H9 (cell line): ENCODE results near the gene C13orf46. TPM values are rescaled to one million over a fixed set of nuclear protein-coding genes. Genes with fewer than 3 reads are reported as not detected.

Source experiments
- DNase-seq: peaks from one replicate; pipeline ENCODE4 v3.0.0-alpha.2; 2017
- H2AFZ ChIP-seq: one replicate; pipeline ENCODE4 v1.6.1; 2013; ENCODE audit warnings: mild to moderate bottlenecking, low read length, control low read depth, moderate library complexity
- H2AK5ac ChIP-seq: 2 replicates; pipeline ENCODE4 v1.6.1; 2013; ENCODE audit warnings: low read length, control low read depth, mixed read lengths; ENCODE audit not compliant: insufficient read length
- H2BK120ac ChIP-seq: one replicate; pipeline ENCODE4 v1.6.1; 2013; ENCODE audit warnings: low read depth, mild to moderate bottlenecking, low read length, control low read depth, inconsistent platforms; ENCODE audit not compliant: poor library complexity, severe bottlenecking
- H2BK12ac ChIP-seq: 2 replicates; pipeline ENCODE4 v1.6.1; 2013; ENCODE audit warnings: low read length, control low read depth, mixed read lengths, low read depth; ENCODE audit not compliant: insufficient read length
- H2BK15ac ChIP-seq: 2 replicates; pipeline ENCODE4 v1.6.1; 2013; ENCODE audit warnings: low read depth, low read length, control low read depth
- H2BK20ac ChIP-seq: one replicate; pipeline ENCODE4 v1.6.1; 2013; ENCODE audit warnings: low read depth, mild to moderate bottlenecking, low read length, control low read depth, inconsistent platforms; ENCODE audit not compliant: poor library complexity, severe bottlenecking
- H2BK5ac ChIP-seq: 2 replicates; pipeline ENCODE4 v1.6.1; 2013; ENCODE audit warnings: low read length, control low read depth, mixed read lengths; ENCODE audit not compliant: insufficient read length
- H3K14ac ChIP-seq: 2 replicates; pipeline ENCODE4 v1.6.1; 2013; ENCODE audit warnings: low read length, control low read depth; ENCODE audit not compliant: insufficient read depth
- H3K18ac ChIP-seq: 2 replicates; pipeline ENCODE4 v1.6.1; 2013; ENCODE audit warnings: low read depth, mild to moderate bottlenecking, mixed read lengths, low read length, control low read depth; ENCODE audit not compliant: insufficient read length
- H3K23ac ChIP-seq: 2 replicates; pipeline ENCODE4 v1.6.1; 2013; ENCODE audit warnings: low read length, control low read depth, mixed read lengths, low read depth; ENCODE audit not compliant: insufficient read length
- H3K23me2 ChIP-seq: 2 replicates; pipeline ENCODE4 v1.6.1; 2013; ENCODE audit warnings: low read depth, mild to moderate bottlenecking, mixed read lengths, low read length, control low read depth; ENCODE audit not compliant: insufficient read length, poor library complexity, severe bottlenecking
- H3K27ac ChIP-seq: 2 replicates; pipeline ENCODE4 v1.5.1; 2013; ENCODE audit warnings: low read length, control low read depth, mixed read lengths, low read depth; ENCODE audit not compliant: insufficient read length
- H3K27me3 ChIP-seq: 2 replicates; pipeline ENCODE4 v1.6.1; 2013; ENCODE audit warnings: low read length, control low read depth, inconsistent platforms; ENCODE audit not compliant: insufficient read depth
- H3K4ac ChIP-seq: 2 replicates; pipeline ENCODE4 v1.6.1; 2013; ENCODE audit warnings: low read depth, mild to moderate bottlenecking, control low read depth, inconsistent platforms, low read length, moderate library complexity
- H3K4me1 ChIP-seq: 2 replicates; pipeline ENCODE4 v1.6.1; 2013; ENCODE audit warnings: low read length, control low read depth, inconsistent platforms; ENCODE audit not compliant: insufficient read depth
- H3K4me2 ChIP-seq: 2 replicates; pipeline ENCODE4 v1.6.1; 2013; ENCODE audit warnings: low read length, control low read depth, mixed read lengths; ENCODE audit not compliant: insufficient read length, insufficient read depth
- H3K56ac ChIP-seq: 2 replicates; pipeline ENCODE4 v1.6.1; 2013; ENCODE audit warnings: low read depth, mild to moderate bottlenecking, mixed read lengths, low read length, control low read depth; ENCODE audit not compliant: insufficient read length
- H3K79me1 ChIP-seq: 2 replicates; pipeline ENCODE4 v1.6.1; 2013; ENCODE audit warnings: low read depth, mild to moderate bottlenecking, moderate library complexity, low read length, control low read depth, inconsistent platforms; ENCODE audit not compliant: insufficient read depth, poor library complexity, severe bottlenecking
- H3K79me2 ChIP-seq: 2 replicates; pipeline ENCODE4 v1.6.1; 2013; ENCODE audit warnings: low read length, control low read depth, inconsistent platforms; ENCODE audit not compliant: insufficient read depth
- H3K9ac ChIP-seq: 2 replicates; pipeline ENCODE4 v1.6.1; 2013; ENCODE audit warnings: low read length, control low read depth, mixed read lengths; ENCODE audit not compliant: insufficient read length; ENCODE audit errors: extremely low read depth
- H3K9me3 ChIP-seq: one replicate; pipeline ENCODE4 v1.6.1; 2013; ENCODE audit warnings: low read depth, low read length, inconsistent platforms; ENCODE audit not compliant: control insufficient read depth
- H3T11ph ChIP-seq: one replicate; pipeline ENCODE4 v1.6.1; 2013; ENCODE audit warnings: mild to moderate bottlenecking, low read length, control low read depth, inconsistent platforms
- H4K20me1 ChIP-seq: one replicate; pipeline ENCODE4 v1.6.1; 2013; ENCODE audit not compliant: control insufficient read depth, insufficient read length, insufficient read depth
- H4K5ac ChIP-seq: 2 replicates; pipeline ENCODE4 v1.6.1; 2013; ENCODE audit warnings: low read depth, mild to moderate bottlenecking, mixed read lengths, low read length, control low read depth; ENCODE audit not compliant: insufficient read length
- H4K8ac ChIP-seq: replicated peaks from 2 replicates; pipeline ENCODE4 v1.6.1; 2013; ENCODE audit warnings: low read length, control low read depth, mixed read lengths, low read depth; ENCODE audit not compliant: insufficient read length
- H4K91ac ChIP-seq: 2 replicates; pipeline ENCODE4 v1.6.1; 2013; ENCODE audit warnings: low read depth, mild to moderate bottlenecking, moderate library complexity, mixed read lengths, low read length, control low read depth; ENCODE audit not compliant: insufficient read length
- H3K27ac Mint-ChIP-seq, 3 experiments: 2 replicates in 2 of 3; 3 replicates in 1 of 3; pipeline ENCODE4 v1.8.0; 2020 to 2021; ENCODE audit warnings: mixed read lengths in 3 of 3, mild to moderate bottlenecking in 1 of 3, moderate library complexity in 1 of 3
- H3K27me3 Mint-ChIP-seq: 2 replicates; pipeline ENCODE4 v1.8.0; 2021; ENCODE audit warnings: low read depth, mild to moderate bottlenecking, moderate library complexity, mixed read lengths
- H3K36me3 Mint-ChIP-seq, 3 experiments: 2 replicates in 2 of 3; 3 replicates in 1 of 3; pipeline ENCODE4 v1.8.0; 2020 to 2021; ENCODE audit warnings: low read depth in 3 of 3, mixed read lengths in 3 of 3; ENCODE audit not compliant: insufficient read depth in 1 of 3
- H3K4me1 Mint-ChIP-seq, 2 experiments: 2 replicates each; pipeline ENCODE4 v1.8.0; 2020; ENCODE audit warnings: mixed read lengths in 2 of 2
- H3K4me3 Mint-ChIP-seq, 2 experiments: 2 replicates in 1 of 2; 3 replicates in 1 of 2; pipeline ENCODE4 v1.8.0; 2020 to 2021; ENCODE audit warnings: mild to moderate bottlenecking in 2 of 2, mixed read lengths in 2 of 2, moderate library complexity in 1 of 2
- H3K9me3 Mint-ChIP-seq, 2 experiments: 2 replicates in 1 of 2; 3 replicates in 1 of 2; pipeline ENCODE4 v1.8.0; 2020; ENCODE audit warnings: mild to moderate bottlenecking in 2 of 2, mixed read lengths in 2 of 2, moderate library complexity in 1 of 2
- WGBS: extraction: QIAGEN DNeasy Blood & Tissue Kit; methylation state at CpG from one replicate; pipeline ENCODE4 v1.1.7; 2013; ENCODE audit warnings: missing lambda C conversion rate, low lambda C conversion rate, mixed read lengths; ENCODE audit not compliant: insufficient read length; ENCODE audit errors: extremely low coverage; 5-methylcytosine and 5-hydroxymethylcytosine counted together
- total RNA-seq: library from RNA; stranded (reverse); gene quantifications from 2 replicates; pipeline ENCODE4 v1.2.1, GENCODE V29; 2021
- TF ChIP-seq, protein P1 (sequence below): fragments of 200-600 bp; sonication (generic); conservative IDR thresholded peaks from 3 replicates; pipeline ENCODE4 v1.8.0; 2021; ENCODE audit warnings: antibody characterized with exemption, mild to moderate bottlenecking

C13orf46 gene
- total RNA-seq, 1 experiment from 2014 or later: 0.55 TPM

DNA sequence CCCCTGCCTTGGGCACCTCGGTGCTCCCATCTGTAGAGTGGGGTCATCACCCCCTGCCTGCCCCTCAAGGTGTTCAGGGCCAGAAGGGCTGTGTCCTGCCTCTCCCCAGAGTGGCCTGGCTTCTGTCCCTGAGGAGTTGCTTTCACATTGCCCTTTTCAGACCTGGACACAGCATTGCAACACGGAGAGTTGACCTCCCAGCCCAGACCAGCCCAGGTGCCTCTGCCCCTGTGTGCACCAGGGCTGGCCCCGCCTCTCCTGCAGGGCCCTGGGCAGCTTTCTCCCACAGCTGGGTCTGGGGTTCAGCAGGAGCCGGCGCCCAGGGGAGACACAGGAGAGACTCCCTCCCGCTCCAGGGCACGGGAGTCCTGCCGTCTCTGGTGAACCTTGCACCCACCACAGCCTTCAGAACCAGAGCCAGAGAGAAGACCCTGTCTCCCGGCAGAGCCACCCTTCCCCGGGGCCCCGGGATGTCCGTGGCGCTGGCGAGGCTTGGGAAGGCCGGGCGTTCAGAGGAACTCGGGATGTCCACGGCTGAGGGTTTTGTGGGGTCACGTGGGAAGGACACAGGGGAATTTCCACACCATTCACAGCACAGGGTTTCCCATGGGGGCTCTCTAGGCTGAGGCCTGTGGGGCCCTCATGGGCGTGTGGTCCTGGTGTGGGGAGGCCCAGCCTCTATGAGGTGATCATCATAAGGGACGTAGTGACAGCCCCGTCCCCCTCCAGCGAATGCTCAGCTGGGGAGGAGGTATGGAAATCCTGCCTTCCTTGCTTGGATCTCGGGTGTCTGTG is 23.2 kb downstream of the C13orf46 start:
- Histone ChIP-seq H3K9ac (no peak overlapping the region), H2BK15ac (no peak overlapping the region), H4K8ac (no peak overlapping the region), H3K79me1 (no peaks in the 10 kb centered on the region), H2BK5ac (no peak overlapping the region), H4K5ac (no peak overlapping the region), H2BK12ac (no peak overlapping the region), H3K18ac (no peak overlapping the region), H2BK20ac (no peak overlapping the region), H3K4me1 (no peaks in the 10 kb centered on the region), H3K79me2 (no peaks in the 10 kb centered on the region), H3T11ph (no peak overlapping the region), H3K4ac (no peak overlapping the region), H4K20me1 (no peaks in the 10 kb centered on the region), H3K4me2 (no peak overlapping the region), H3K23ac (no peak overlapping the region), H3K14ac (no peak overlapping the region), H3K27ac (no peak overlapping the region), H2AK5ac (no peak overlapping the region), H2AFZ (no peak overlapping the region), H3K27me3 (no peaks in the 10 kb centered on the region), H4K91ac (peak overlapping the region; percentile 75), H3K23me2 (no peaks in the 10 kb centered on the region), H3K56ac (no peak overlapping the region), H3K9me3 (no peaks in the 10 kb centered on the region), H2BK120ac (no peak overlapping the region)
- H3K27ac Mint-ChIP-seq: peak overlapping the region in 1 of 3 experiments; percentile 55; a peak in 1 of 7 replicates
- peaks cover 6% of the 10 kb centered on the region for H3K27me3 Mint-ChIP-seq
- TF ChIP-seq, protein P1, sequence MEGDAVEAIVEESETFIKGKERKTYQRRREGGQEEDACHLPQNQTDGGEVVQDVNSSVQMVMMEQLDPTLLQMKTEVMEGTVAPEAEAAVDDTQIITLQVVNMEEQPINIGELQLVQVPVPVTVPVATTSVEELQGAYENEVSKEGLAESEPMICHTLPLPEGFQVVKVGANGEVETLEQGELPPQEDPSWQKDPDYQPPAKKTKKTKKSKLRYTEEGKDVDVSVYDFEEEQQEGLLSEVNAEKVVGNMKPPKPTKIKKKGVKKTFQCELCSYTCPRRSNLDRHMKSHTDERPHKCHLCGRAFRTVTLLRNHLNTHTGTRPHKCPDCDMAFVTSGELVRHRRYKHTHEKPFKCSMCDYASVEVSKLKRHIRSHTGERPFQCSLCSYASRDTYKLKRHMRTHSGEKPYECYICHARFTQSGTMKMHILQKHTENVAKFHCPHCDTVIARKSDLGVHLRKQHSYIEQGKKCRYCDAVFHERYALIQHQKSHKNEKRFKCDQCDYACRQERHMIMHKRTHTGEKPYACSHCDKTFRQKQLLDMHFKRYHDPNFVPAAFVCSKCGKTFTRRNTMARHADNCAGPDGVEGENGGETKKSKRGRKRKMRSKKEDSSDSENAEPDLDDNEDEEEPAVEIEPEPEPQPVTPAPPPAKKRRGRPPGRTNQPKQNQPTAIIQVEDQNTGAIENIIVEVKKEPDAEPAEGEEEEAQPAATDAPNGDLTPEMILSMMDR: no peak
- H3K4me3 Mint-ChIP-seq: no peak overlapping the region
- DNase-seq: no peak
- peaks cover 0 to 5% of the 10 kb centered on the region in 2 experiments; a peak in 2 of 4 replicates for H3K4me1 Mint-ChIP-seq
- H3K9me3 Mint-ChIP-seq: peaks cover 10 to 12% of the 10 kb centered on the region in 2 experiments
- WGBS: no CpG with 5 or more reads among the region's 24 CpGs
- peaks cover 0 to 12% (median 0%) of the 10 kb centered on the region in 3 experiments; a peak in 2 of 7 replicates for H3K36me3 Mint-ChIP-seq
